Thymus (tissue), 11 donors: ENCODE results near the gene ASTN2. TPM values are rescaled to one million over a fixed set of nuclear protein-coding genes. Genes with fewer than 3 reads are reported as not detected.

Source experiments
- DNase-seq, 9 donors: peaks; one replicate each; pipeline ENCODE4 v3.0.0-alpha.2; 2013; ENCODE audit warnings: low spot score in 9 of 9, low read depth in 6 of 9, missing footprints in 1 of 9
- H3K27ac ChIP-seq, 2 donors: one replicate each; pipeline ENCODE4 v1.5.1; 2013; ENCODE audit warnings: control low read depth in 1 of 2, low read depth in 1 of 2, low read length in 1 of 2, mild to moderate bottlenecking in 1 of 2, moderate library complexity in 1 of 2
- H3K27me3 ChIP-seq, 2 donors: one replicate each; pipeline ENCODE4 v1.5.1; 2013; ENCODE audit warnings: low read length in 1 of 2; ENCODE audit not compliant: control insufficient read depth in 2 of 2, insufficient read depth in 1 of 2
- H3K36me3 ChIP-seq, 2 donors: one replicate each; pipeline ENCODE4 v1.5.1; 2013; ENCODE audit warnings: low read length in 1 of 2, mild to moderate bottlenecking in 1 of 2, moderate library complexity in 1 of 2; ENCODE audit not compliant: control insufficient read depth in 2 of 2, insufficient read depth in 2 of 2
- H3K4me1 ChIP-seq, 2 donors: one replicate each; pipeline ENCODE4 v1.5.1; 2013; ENCODE audit warnings: low read length in 2 of 2; ENCODE audit not compliant: control insufficient read depth in 2 of 2, insufficient read depth in 2 of 2
- H3K4me3 ChIP-seq, 2 donors: one replicate each; pipeline ENCODE4 v1.5.1; 2013; ENCODE audit warnings: low read length in 2 of 2, control low read depth in 1 of 2, mild to moderate bottlenecking in 1 of 2
- H3K9me3 ChIP-seq, 2 donors: one replicate each; pipeline ENCODE4 v1.5.1; 2013; ENCODE audit warnings: low read length in 1 of 2, mild to moderate bottlenecking in 1 of 2; ENCODE audit not compliant: control insufficient read depth in 2 of 2, insufficient read depth in 1 of 2
- WGBS: extraction: QIAGEN DNeasy Blood & Tissue Kit; methylation state at CpG from one replicate; pipeline ENCODE4 v1.1.7; 2013; 5-methylcytosine and 5-hydroxymethylcytosine counted together
- polyA plus RNA-seq: library from polyadenylated mRNA; stranded (reverse); fragments of 200-250 nt; gene quantifications from one replicate; pipeline ENCODE4 v1.2.3, GENCODE V29; 2013
- total RNA-seq: library from RNA; stranded (reverse); fragments of 120-200 nt; gene quantifications from one replicate; pipeline ENCODE4 v1.2.4, GENCODE V29; 2013
- donor health status: healthy.

ASTN2 gene
- total and polyA plus RNA-seq, 2 donors = 5.8 to 5.9 TPM

- Histone ChIP-seq H3K36me3 (no peaks in the 10 kb centered on the region), H3K27me3 (no peaks in the 10 kb centered on the region), H3K27ac (no peak overlapping the region), H3K4me1 (no peaks in the 10 kb centered on the region), H3K9me3 (no peaks in the 10 kb centered on the region), H3K4me3 (no peak overlapping the region)
- WGBS = 94% methylated on average over 6 of the region's 6 CpGs
- no peak for DNase-seq
Measured at GRCh38 chr9:116497095-116497890, 917.6 kb downstream of the ASTN2 start.

- Histone ChIP-seq H3K4me3 (no peak overlapping the region), H3K27me3 (no peaks in the 10 kb centered on the region), H3K9me3 (no peaks in the 10 kb centered on the region), H3K4me1 (no peaks in the 10 kb centered on the region), H3K36me3 (no peaks in the 10 kb centered on the region), H3K27ac (no peak overlapping the region)
- 81% methylated on average over 1 of the region's 1 CpG for WGBS
- no peak for DNase-seq
Measured at GRCh38 chr9:116496167-116496566, 918.7 kb downstream of the ASTN2 start.

GRCh38 chr9:116495725-116496124, 919.1 kb downstream of the ASTN2 start:
- Histone ChIP-seq H3K36me3 (no peaks in the 10 kb centered on the region), H3K4me1 (no peaks in the 10 kb centered on the region), H3K27me3 (no peaks in the 10 kb centered on the region), H3K27ac (no peak overlapping the region), H3K9me3 (no peaks in the 10 kb centered on the region), H3K4me3 (no peak overlapping the region)
- WGBS = 87% methylated on average over 6 of the region's 6 CpGs
- DNase-seq = no peak

GRCh38 chr9:116494815-116495634, 919.8 kb downstream of the ASTN2 start:
- no peak overlapping the region for H3K27ac ChIP-seq
- WGBS = 72% methylated on average over 5 of the region's 5 CpGs
- H3K9me3 ChIP-seq = no peaks in the 10 kb centered on the region
- DNase-seq = peak in 2 of 9 donors; percentile 19
- no peaks in the 10 kb centered on the region for H3K36me3 ChIP-seq
- H3K4me3 ChIP-seq = no peak overlapping the region
- H3K27me3 ChIP-seq = no peaks in the 10 kb centered on the region
- H3K4me1 ChIP-seq = no peaks in the 10 kb centered on the region

- Histone ChIP-seq H3K36me3 (no peaks in the 10 kb centered on the region), H3K4me3 (no peak overlapping the region), H3K27me3 (no peaks in the 10 kb centered on the region), H3K9me3 (no peaks in the 10 kb centered on the region), H3K4me1 (no peaks in the 10 kb centered on the region), H3K27ac (no peak overlapping the region)
- no peak for DNase-seq
- WGBS = 92% methylated on average over 8 of the region's 8 CpGs
Measured at GRCh38 chr9:116493183-116493860, 921.5 kb downstream of the ASTN2 start.

- Histone ChIP-seq H3K4me1 (no peaks in the 10 kb centered on the region), H3K27me3 (no peaks in the 10 kb centered on the region)
- DNase-seq = no peak
Measured at GRCh38 chr9:116491659-116492058, 923.2 kb downstream of the ASTN2 start.

GRCh38 chr9:116491219-116491618, 923.6 kb downstream of the ASTN2 start:
- Histone ChIP-seq H3K36me3 (no peaks in the 10 kb centered on the region), H3K4me1 (no peaks in the 10 kb centered on the region), H3K27ac (no peak overlapping the region), H3K27me3 (no peaks in the 10 kb centered on the region), H3K9me3 (no peaks in the 10 kb centered on the region), H3K4me3 (no peak overlapping the region)
- 83% methylated on average over 1 of the region's 1 CpG for WGBS
- DNase-seq = no peak

More at GRCh38 chr9:116491659-116492058, 923.2 kb downstream of the ASTN2 start:
- no peak overlapping the region for H3K4me3 ChIP-seq
- H3K27ac ChIP-seq = no peak overlapping the region
- H3K36me3 ChIP-seq = no peaks in the 10 kb centered on the region
- H3K9me3 ChIP-seq = no peaks in the 10 kb centered on the region

- Histone ChIP-seq H3K36me3 (no peaks in the 10 kb centered on the region), H3K4me3 (no peak overlapping the region), H3K4me1 (no peaks in the 10 kb centered on the region), H3K27ac (no peak overlapping the region), H3K9me3 (no peaks in the 10 kb centered on the region), H3K27me3 (no peaks in the 10 kb centered on the region)
- no peak for DNase-seq
- 100% methylated on average over 1 of the region's 1 CpG for WGBS
Measured at GRCh38 chr9:116490321-116490720, 924.5 kb downstream of the ASTN2 start.

GRCh38 chr9:116488373-116488772, 926.5 kb downstream of the ASTN2 start:
- no peaks in the 10 kb centered on the region for H3K4me1 ChIP-seq
- WGBS = 94% methylated on average over 1 of the region's 1 CpG
- no peak for DNase-seq
- no peaks in the 10 kb centered on the region for H3K9me3 ChIP-seq
- H3K27ac ChIP-seq = no peak overlapping the region
- no peaks in the 10 kb centered on the region for H3K36me3 ChIP-seq
- H3K4me3 ChIP-seq = no peak overlapping the region
- no peaks in the 10 kb centered on the region for H3K27me3 ChIP-seq
